Measurements from ENCODE around the gene MROH2A.

Gene MROH2A

GRCh38 chr2:233779722-233780121, 1.6 kb downstream of the MROH2A start:
- no peak for TF ChIP-seq BACH2 (CRISPR knock-in tag; IDR thresholded peaks at IDR 0.05; ENCODE audit: borderline replicate concordance)
- TF ChIP-seq ZC3H10 (CRISPR knock-in tag; IDR thresholded peaks at IDR 0.05) = no peak
- TF ChIP-seq PPARA (CRISPR knock-in tag; IDR thresholded peaks at IDR 0.05; ENCODE audit: borderline replicate concordance) = no peak
- TF ChIP-seq ARNTL (CRISPR knock-in tag; IDR thresholded peaks at IDR 0.05; ENCODE audit: borderline replicate concordance, low read depth) = no peak
- TF ChIP-seq TSHZ2 (CRISPR knock-in tag; IDR thresholded peaks at IDR 0.05) = no peak
- no peak for TF ChIP-seq ZFP30 (CRISPR knock-in tag; IDR thresholded peaks at IDR 0.05)
- TF ChIP-seq ISL1 (CRISPR knock-in tag; IDR thresholded peaks at IDR 0.05) = no peak
- TF ChIP-seq OSR1 (CRISPR knock-in tag; IDR thresholded peaks at IDR 0.05) = no peak
- TF ChIP-seq ZFP3 (CRISPR knock-in tag; IDR thresholded peaks at IDR 0.05) = no peak
- TF ChIP-seq POU6F1 (CRISPR knock-in tag; IDR thresholded peaks at IDR 0.05; ENCODE audit: borderline replicate concordance, low read depth) = no peak
- TF ChIP-seq SNAI2 (CRISPR knock-in tag; IDR thresholded peaks at IDR 0.05) = no peak
- no peak for TF ChIP-seq TOX (CRISPR knock-in tag; IDR thresholded peaks at IDR 0.05; ENCODE audit: borderline replicate concordance)
- TF ChIP-seq GLIS3 (CRISPR knock-in tag; IDR thresholded peaks at IDR 0.05) = no peak
- TF ChIP-seq ZNF565 (CRISPR knock-in tag; conservative IDR thresholded peaks at IDR 0.05; ENCODE audit: low read depth) = no peak
- TF ChIP-seq ZNF8 (CRISPR knock-in tag; IDR thresholded peaks at IDR 0.05) = no peak
- no peak for TF ChIP-seq CSDC2 (CRISPR knock-in tag; IDR thresholded peaks at IDR 0.05)
- no peak for TF ChIP-seq ZNF70 (CRISPR knock-in tag; IDR thresholded peaks at IDR 0.05)
- ATAC-seq = no peak

GRCh38 chr2:233780771-233781170, 2.6 kb downstream of the MROH2A start:
- no peak for ATAC-seq
- TF ChIP-seq BACH2 (CRISPR knock-in tag; IDR thresholded peaks at IDR 0.05; ENCODE audit: borderline replicate concordance) (no peak), PPARA (CRISPR knock-in tag; IDR thresholded peaks at IDR 0.05; ENCODE audit: borderline replicate concordance) (no peak), ARNTL (CRISPR knock-in tag; IDR thresholded peaks at IDR 0.05; ENCODE audit: borderline replicate concordance, low read depth) (no peak), RARB (CRISPR knock-in tag; IDR thresholded peaks at IDR 0.05) (no peak), ESRRG (CRISPR knock-in tag; IDR thresholded peaks at IDR 0.05) (no peak), ZFP3 (CRISPR knock-in tag; IDR thresholded peaks at IDR 0.05) (no peak), ZNF565 (CRISPR knock-in tag; conservative IDR thresholded peaks at IDR 0.05; ENCODE audit: low read depth) (no peak), CREB5 (CRISPR knock-in tag; IDR thresholded peaks at IDR 0.05; ENCODE audit: low read depth) (no peak), ZNF70 (CRISPR knock-in tag; IDR thresholded peaks at IDR 0.05) (no peak), ZFP30 (CRISPR knock-in tag; IDR thresholded peaks at IDR 0.05) (no peak), SNAI2 (CRISPR knock-in tag; IDR thresholded peaks at IDR 0.05) (no peak), PATZ1 (CRISPR knock-in tag; IDR thresholded peaks at IDR 0.05; ENCODE audit: borderline replicate concordance) (no peak), CSDC2 (CRISPR knock-in tag; IDR thresholded peaks at IDR 0.05) (no peak), ZC3H10 (CRISPR knock-in tag; IDR thresholded peaks at IDR 0.05) (no peak), ISL1 (CRISPR knock-in tag; IDR thresholded peaks at IDR 0.05) (no peak), GLIS3 (CRISPR knock-in tag; IDR thresholded peaks at IDR 0.05) (no peak), OSR1 (CRISPR knock-in tag; IDR thresholded peaks at IDR 0.05) (no peak), ZNF8 (CRISPR knock-in tag; IDR thresholded peaks at IDR 0.05) (no peak), TCF4 (CRISPR knock-in tag; IDR thresholded peaks at IDR 0.05; ENCODE audit: borderline replicate concordance) (no peak)

- TF ChIP-seq CREB5 (CRISPR knock-in tag; IDR thresholded peaks at IDR 0.05; ENCODE audit: low read depth) (no peak), ZFP3 (CRISPR knock-in tag; IDR thresholded peaks at IDR 0.05) (no peak), OSR1 (CRISPR knock-in tag; IDR thresholded peaks at IDR 0.05) (no peak), ZNF70 (CRISPR knock-in tag; IDR thresholded peaks at IDR 0.05) (no peak)
- no peak for ATAC-seq
Observed at GRCh38 chr2:233789554-233789953, 11.4 kb downstream of the MROH2A start.

All from SK-N-SH treated with all-trans-retinoic acid at 6 μM for 48 hours (cell line).